H9 (cell line): ENCODE results near the gene FSIP1. TPM values are rescaled to one million over a fixed set of nuclear protein-coding genes. Genes with fewer than 3 reads are reported as not detected.

Experiments
- DNase-seq: peaks from one replicate; pipeline ENCODE4 v3.0.0-alpha.2; 2017
- H2AFZ ChIP-seq: one replicate; pipeline ENCODE4 v1.6.1; 2013; ENCODE audit warnings: mild to moderate bottlenecking, low read length, control low read depth, moderate library complexity
- H2AK5ac ChIP-seq: 2 replicates; pipeline ENCODE4 v1.6.1; 2013; ENCODE audit warnings: low read length, control low read depth, mixed read lengths; ENCODE audit not compliant: insufficient read length
- H2BK120ac ChIP-seq: one replicate; pipeline ENCODE4 v1.6.1; 2013; ENCODE audit warnings: low read depth, mild to moderate bottlenecking, low read length, control low read depth, inconsistent platforms; ENCODE audit not compliant: poor library complexity, severe bottlenecking
- H2BK12ac ChIP-seq: 2 replicates; pipeline ENCODE4 v1.6.1; 2013; ENCODE audit warnings: low read length, control low read depth, mixed read lengths, low read depth; ENCODE audit not compliant: insufficient read length
- H2BK15ac ChIP-seq: 2 replicates; pipeline ENCODE4 v1.6.1; 2013; ENCODE audit warnings: low read depth, low read length, control low read depth
- H2BK20ac ChIP-seq: one replicate; pipeline ENCODE4 v1.6.1; 2013; ENCODE audit warnings: low read depth, mild to moderate bottlenecking, low read length, control low read depth, inconsistent platforms; ENCODE audit not compliant: poor library complexity, severe bottlenecking
- H2BK5ac ChIP-seq: 2 replicates; pipeline ENCODE4 v1.6.1; 2013; ENCODE audit warnings: low read length, control low read depth, mixed read lengths; ENCODE audit not compliant: insufficient read length
- H3K14ac ChIP-seq: 2 replicates; pipeline ENCODE4 v1.6.1; 2013; ENCODE audit warnings: low read length, control low read depth; ENCODE audit not compliant: insufficient read depth
- H3K18ac ChIP-seq: 2 replicates; pipeline ENCODE4 v1.6.1; 2013; ENCODE audit warnings: low read depth, mild to moderate bottlenecking, mixed read lengths, low read length, control low read depth; ENCODE audit not compliant: insufficient read length
- H3K23ac ChIP-seq: 2 replicates; pipeline ENCODE4 v1.6.1; 2013; ENCODE audit warnings: low read length, control low read depth, mixed read lengths, low read depth; ENCODE audit not compliant: insufficient read length
- H3K23me2 ChIP-seq: 2 replicates; pipeline ENCODE4 v1.6.1; 2013; ENCODE audit warnings: low read depth, mild to moderate bottlenecking, mixed read lengths, low read length, control low read depth; ENCODE audit not compliant: insufficient read length, poor library complexity, severe bottlenecking
- H3K27ac ChIP-seq: 2 replicates; pipeline ENCODE4 v1.5.1; 2013; ENCODE audit warnings: low read length, control low read depth, mixed read lengths, low read depth; ENCODE audit not compliant: insufficient read length
- H3K27me3 ChIP-seq: 2 replicates; pipeline ENCODE4 v1.6.1; 2013; ENCODE audit warnings: low read length, control low read depth, inconsistent platforms; ENCODE audit not compliant: insufficient read depth
- H3K4ac ChIP-seq: 2 replicates; pipeline ENCODE4 v1.6.1; 2013; ENCODE audit warnings: low read depth, mild to moderate bottlenecking, control low read depth, inconsistent platforms, low read length, moderate library complexity
- H3K4me1 ChIP-seq: 2 replicates; pipeline ENCODE4 v1.6.1; 2013; ENCODE audit warnings: low read length, control low read depth, inconsistent platforms; ENCODE audit not compliant: insufficient read depth
- H3K4me2 ChIP-seq: 2 replicates; pipeline ENCODE4 v1.6.1; 2013; ENCODE audit warnings: low read length, control low read depth, mixed read lengths; ENCODE audit not compliant: insufficient read length, insufficient read depth
- H3K56ac ChIP-seq: 2 replicates; pipeline ENCODE4 v1.6.1; 2013; ENCODE audit warnings: low read depth, mild to moderate bottlenecking, mixed read lengths, low read length, control low read depth; ENCODE audit not compliant: insufficient read length
- H3K79me1 ChIP-seq: 2 replicates; pipeline ENCODE4 v1.6.1; 2013; ENCODE audit warnings: low read depth, mild to moderate bottlenecking, moderate library complexity, low read length, control low read depth, inconsistent platforms; ENCODE audit not compliant: insufficient read depth, poor library complexity, severe bottlenecking
- H3K79me2 ChIP-seq: 2 replicates; pipeline ENCODE4 v1.6.1; 2013; ENCODE audit warnings: low read length, control low read depth, inconsistent platforms; ENCODE audit not compliant: insufficient read depth
- H3K9ac ChIP-seq: 2 replicates; pipeline ENCODE4 v1.6.1; 2013; ENCODE audit warnings: low read length, control low read depth, mixed read lengths; ENCODE audit not compliant: insufficient read length; ENCODE audit errors: extremely low read depth
- H3K9me3 ChIP-seq: one replicate; pipeline ENCODE4 v1.6.1; 2013; ENCODE audit warnings: low read depth, low read length, inconsistent platforms; ENCODE audit not compliant: control insufficient read depth
- H3T11ph ChIP-seq: one replicate; pipeline ENCODE4 v1.6.1; 2013; ENCODE audit warnings: mild to moderate bottlenecking, low read length, control low read depth, inconsistent platforms
- H4K20me1 ChIP-seq: one replicate; pipeline ENCODE4 v1.6.1; 2013; ENCODE audit not compliant: control insufficient read depth, insufficient read length, insufficient read depth
- H4K5ac ChIP-seq: 2 replicates; pipeline ENCODE4 v1.6.1; 2013; ENCODE audit warnings: low read depth, mild to moderate bottlenecking, mixed read lengths, low read length, control low read depth; ENCODE audit not compliant: insufficient read length
- H4K8ac ChIP-seq: replicated peaks from 2 replicates; pipeline ENCODE4 v1.6.1; 2013; ENCODE audit warnings: low read length, control low read depth, mixed read lengths, low read depth; ENCODE audit not compliant: insufficient read length
- H4K91ac ChIP-seq: 2 replicates; pipeline ENCODE4 v1.6.1; 2013; ENCODE audit warnings: low read depth, mild to moderate bottlenecking, moderate library complexity, mixed read lengths, low read length, control low read depth; ENCODE audit not compliant: insufficient read length
- H3K27ac Mint-ChIP-seq, 3 experiments: 2 replicates in 2 of 3; 3 replicates in 1 of 3; pipeline ENCODE4 v1.8.0; 2020 to 2021; ENCODE audit warnings: mixed read lengths in 3 of 3, mild to moderate bottlenecking in 1 of 3, moderate library complexity in 1 of 3
- H3K27me3 Mint-ChIP-seq: 2 replicates; pipeline ENCODE4 v1.8.0; 2021; ENCODE audit warnings: low read depth, mild to moderate bottlenecking, moderate library complexity, mixed read lengths
- H3K36me3 Mint-ChIP-seq, 3 experiments: 2 replicates in 2 of 3; 3 replicates in 1 of 3; pipeline ENCODE4 v1.8.0; 2020 to 2021; ENCODE audit warnings: low read depth in 3 of 3, mixed read lengths in 3 of 3; ENCODE audit not compliant: insufficient read depth in 1 of 3
- H3K4me1 Mint-ChIP-seq, 2 experiments: 2 replicates each; pipeline ENCODE4 v1.8.0; 2020; ENCODE audit warnings: mixed read lengths in 2 of 2
- H3K4me3 Mint-ChIP-seq, 2 experiments: 2 replicates in 1 of 2; 3 replicates in 1 of 2; pipeline ENCODE4 v1.8.0; 2020 to 2021; ENCODE audit warnings: mild to moderate bottlenecking in 2 of 2, mixed read lengths in 2 of 2, moderate library complexity in 1 of 2
- H3K9me3 Mint-ChIP-seq, 2 experiments: 2 replicates in 1 of 2; 3 replicates in 1 of 2; pipeline ENCODE4 v1.8.0; 2020; ENCODE audit warnings: mild to moderate bottlenecking in 2 of 2, mixed read lengths in 2 of 2, moderate library complexity in 1 of 2
- CTCF ChIP-seq: fragments of 200-600 bp; sonication (generic); conservative IDR thresholded peaks from 3 replicates; pipeline ENCODE4 v1.8.0; 2021; ENCODE audit warnings: antibody characterized with exemption, mild to moderate bottlenecking
- WGBS: extraction: QIAGEN DNeasy Blood & Tissue Kit; methylation state at CpG from one replicate; pipeline ENCODE4 v1.1.7; 2013; ENCODE audit warnings: missing lambda C conversion rate, low lambda C conversion rate, mixed read lengths; ENCODE audit not compliant: insufficient read length; ENCODE audit errors: extremely low coverage; 5-methylcytosine and 5-hydroxymethylcytosine counted together
- total RNA-seq: library from RNA; stranded (reverse); gene quantifications from 2 replicates; pipeline ENCODE4 v1.2.1, GENCODE V29; 2021

The FSIP1 gene
- total RNA-seq, 1 experiment from 2014 or later = 0.96 TPM

GRCh38 chr15:39596358-39597051 is 186.1 kb downstream of the FSIP1 start:
- Histone ChIP-seq H4K5ac (no peak overlapping the region), H3T11ph (no peak overlapping the region), H3K79me1 (no peaks in the 10 kb centered on the region), H3K23ac (no peak overlapping the region), H2BK120ac (no peak overlapping the region), H2AFZ (no peak overlapping the region), H3K56ac (no peak overlapping the region), H2BK20ac (no peak overlapping the region), H4K20me1 (no peaks in the 10 kb centered on the region), H4K91ac (no peak overlapping the region), H3K23me2 (no peaks in the 10 kb centered on the region), H3K27ac (no peak overlapping the region), H2AK5ac (no peak overlapping the region), H2BK15ac (no peak overlapping the region), H3K4me1 (no peaks in the 10 kb centered on the region), H3K4me2 (no peak overlapping the region), H3K9me3 (no peaks in the 10 kb centered on the region), H2BK12ac (no peak overlapping the region), H3K4ac (no peak overlapping the region), H3K14ac (no peak overlapping the region), H3K18ac (no peak overlapping the region), H2BK5ac (no peak overlapping the region), H3K9ac (no peak overlapping the region), H3K79me2 (no peaks in the 10 kb centered on the region), H4K8ac (no peak overlapping the region), H3K27me3 (no peaks in the 10 kb centered on the region)
- no peaks in the 10 kb centered on the region for H3K9me3 Mint-ChIP-seq
- H3K36me3 Mint-ChIP-seq = peaks cover 23 to 48% (median 46%) of the 10 kb centered on the region in 3 experiments; a peak in 6 of 7 replicates
- no CpG with 5 or more reads among the region's 5 CpGs for WGBS
- peak overlapping the region in 1 of 3 experiments; percentile 45; a peak in 3 of 7 replicates for H3K27ac Mint-ChIP-seq
- H3K27me3 Mint-ChIP-seq = no peaks in the 10 kb centered on the region
- no peak overlapping the region for H3K4me3 Mint-ChIP-seq
- DNase-seq = no peak
- TF ChIP-seq CTCF = no peak
- H3K4me1 Mint-ChIP-seq = peaks cover 5 to 7% of the 10 kb centered on the region in 2 experiments
